Dermis lymphatic vessel endothelial cell (primary cell): ENCODE results near the gene MYEOV. TPM values are rescaled to one million over a fixed set of nuclear protein-coding genes. Genes with fewer than 3 reads are reported as not detected.

Source experiments
- total RNA-seq: library from RNA; depleted of rRNA; stranded (reverse); fragments of >200 nt; gene quantifications from 2 replicates; pipeline ENCODE4 v1.2.1, GENCODE V29; 2014

Gene MYEOV
- 0.11 TPM in 1 of 2 replicates, not detected in the other for total RNA-seq

DNA sequence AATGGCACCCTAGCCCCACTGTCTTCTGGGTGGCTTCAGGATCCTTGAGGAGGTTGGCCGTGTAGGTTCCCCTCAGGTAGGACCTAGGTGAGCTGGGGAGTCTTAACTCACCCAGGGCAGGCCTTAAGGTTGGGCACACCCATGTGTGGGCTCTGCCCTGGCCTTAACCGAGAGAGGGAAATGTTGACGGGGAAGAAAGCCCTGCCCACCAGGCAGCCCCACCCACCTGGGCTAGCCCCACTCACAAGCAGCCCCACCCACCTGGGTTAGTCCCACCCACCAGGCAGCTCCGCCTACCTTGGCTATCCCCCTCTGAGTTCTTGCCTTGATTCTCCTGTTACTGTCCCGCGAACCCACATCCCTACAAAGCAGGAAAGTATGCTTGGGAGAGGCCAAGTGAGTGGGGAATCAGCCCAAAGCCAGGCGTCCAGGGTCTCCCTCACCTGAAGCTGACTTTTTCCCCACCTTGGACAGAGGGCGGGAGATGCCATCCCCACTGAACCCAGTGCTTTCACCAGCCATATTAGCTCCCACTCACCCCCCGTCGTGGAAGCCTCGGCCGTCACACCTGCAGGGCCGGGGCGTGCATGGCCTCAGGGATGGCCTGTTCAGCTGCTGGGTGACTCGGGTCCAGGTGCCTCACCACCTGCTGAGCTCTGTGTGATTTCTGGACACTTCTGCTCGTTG is at the start of gene MYEOV:
Gene MYEOV, plus strand, starts transcription at position 337 of the 687 bp plus-strand sequence. CDS start 1,200 bp downstream, outside the sequence.

Other genes starting within 250 kb of the MYEOV start
- 10.2 and 12.0 TPM in 2 replicates for gene TPCN2, start 245.2 kb upstream of the MYEOV start, total RNA-seq
- gene SMIM38, start 138.2 kb upstream of the MYEOV start, total RNA-seq: 0.09 and 0.11 TPM in 2 replicates
- under 0.01 TPM in 1 of 2 replicates, not detected in the other for gene LINC01488, start 187.5 kb downstream of the MYEOV start, total RNA-seq